Measurements from ENCODE around the gene HUNK. TPM values are rescaled to one million over a fixed set of nuclear protein-coding genes. Genes with fewer than 3 reads are reported as not detected.

HUNK gene
- total RNA-seq, 1 donor from 2014 or later = 29.1 TPM

GRCh38 chr21:31937303-31937702, 64.5 kb downstream of the HUNK start:
- TF ChIP-seq CTCF (conservative IDR thresholded peaks at IDR 0.05) = no peak

GRCh38 chr21:31938330-31939301, 65.8 kb downstream of the HUNK start:
- Mint-ChIP-seq H3K27ac (ENCODE audit: unreplicated experiment) (peak overlapping the region; percentile 7), H3K27me3 (ENCODE audit: low read depth) (no peaks in the 10 kb centered on the region), H3K9me3 (no peaks in the 10 kb centered on the region), H3K36me3 (ENCODE audit: low read depth) (peaks cover 29% of the 10 kb centered on the region), H3K4me1 (peaks cover 53% of the 10 kb centered on the region), H3K4me3 (no peak overlapping the region)
- DNase-seq (ENCODE audit: low read depth, low spot score) = no peak
- no peak for TF ChIP-seq CTCF (conservative IDR thresholded peaks at IDR 0.05)

More at GRCh38 chr21:31937303-31937702, 64.5 kb downstream of the HUNK start:
- no peak overlapping the region for H3K4me3 Mint-ChIP-seq
- no peak for DNase-seq (ENCODE audit: low read depth, low spot score)
- no peak overlapping the region for H3K27ac Mint-ChIP-seq (ENCODE audit: unreplicated experiment)
- H3K4me1 Mint-ChIP-seq = peaks cover 54% of the 10 kb centered on the region
- no peaks in the 10 kb centered on the region for H3K27me3 Mint-ChIP-seq (ENCODE audit: low read depth)
- H3K36me3 Mint-ChIP-seq (ENCODE audit: low read depth) = peaks cover 25% of the 10 kb centered on the region
- H3K9me3 Mint-ChIP-seq = no peaks in the 10 kb centered on the region

GRCh38 chr21:31941694-31942093, 68.9 kb downstream of the HUNK start:
- no peak for DNase-seq (ENCODE audit: low read depth, low spot score)
- peaks cover 52% of the 10 kb centered on the region for H3K4me1 Mint-ChIP-seq
- H3K36me3 Mint-ChIP-seq (ENCODE audit: low read depth) = peaks cover 26% of the 10 kb centered on the region
- H3K27ac Mint-ChIP-seq (ENCODE audit: unreplicated experiment) = peak overlapping the region; percentile 39
- H3K4me3 Mint-ChIP-seq = no peak overlapping the region
- H3K27me3 Mint-ChIP-seq (ENCODE audit: low read depth) = no peaks in the 10 kb centered on the region
- TF ChIP-seq CTCF (conservative IDR thresholded peaks at IDR 0.05) = no peak
- H3K9me3 Mint-ChIP-seq = no peaks in the 10 kb centered on the region

- H3K27me3 Mint-ChIP-seq (ENCODE audit: low read depth) = no peaks in the 10 kb centered on the region
- H3K4me1 Mint-ChIP-seq = peaks cover 39% of the 10 kb centered on the region
- peaks cover 31% of the 10 kb centered on the region for H3K36me3 Mint-ChIP-seq (ENCODE audit: low read depth)
- no peak for TF ChIP-seq CTCF (conservative IDR thresholded peaks at IDR 0.05)
- no peak for DNase-seq (ENCODE audit: low read depth, low spot score)
- no peak overlapping the region for H3K4me3 Mint-ChIP-seq
- H3K9me3 Mint-ChIP-seq = no peaks in the 10 kb centered on the region
- H3K27ac Mint-ChIP-seq (ENCODE audit: unreplicated experiment) = no peak overlapping the region
These were observed 70.7 kb downstream of the HUNK start for GRCh38 chr21:31943561-31943960.

GRCh38 chr21:31945141-31945540, 72.3 kb downstream of the HUNK start:
- Mint-ChIP-seq H3K36me3 (ENCODE audit: low read depth) (peaks cover 42% of the 10 kb centered on the region), H3K4me1 (peaks cover 37% of the 10 kb centered on the region), H3K27ac (ENCODE audit: unreplicated experiment) (peak overlapping the region; percentile 81), H3K9me3 (no peaks in the 10 kb centered on the region), H3K4me3 (peak overlapping the region; percentile 28), H3K27me3 (ENCODE audit: low read depth) (no peaks in the 10 kb centered on the region)
- TF ChIP-seq CTCF (conservative IDR thresholded peaks at IDR 0.05) = no peak
- DNase-seq (ENCODE audit: low read depth, low spot score) = no peak
